ENCODE results near the gene CX3CL1.
A peak's percentile ranks its signal among the peaks of the same experiment; 100 is the strongest.
"Not testable (repeated sequence)": the region's sequence is repeated elsewhere in the genome, so short reads cannot be mapped to it uniquely, and the experiment has no call there.

CX3CL1 gene

GRCh38 chr16:57357330-57358085 is 14.8 kb upstream of the CX3CL1 start:
- DNase-seq (ENCODE audit: low spot score) = no peak

- DNase-seq (ENCODE audit: low spot score) = no peak
Measured at GRCh38 chr16:57358086-57358420, 14.2 kb upstream of the CX3CL1 start.

- no peak for DNase-seq (ENCODE audit: low spot score)
Measured at GRCh38 chr16:57358527-57359095, 13.7 kb upstream of the CX3CL1 start, which contains the start of gene CCL22. Gene CCL22 (plus strand): TSS chr16:57358783. CDS start chr16:57358817, 34 bp downstream.

- no peak for DNase-seq (ENCODE audit: low spot score)
Measured at GRCh38 chr16:57360321-57360935, 11.9 kb upstream of the CX3CL1 start.

- DNase-seq (ENCODE audit: low spot score) = no peak
Measured at GRCh38 chr16:57361404-57361803, 10.9 kb upstream of the CX3CL1 start.

- no peak for DNase-seq (ENCODE audit: low spot score)
Measured at GRCh38 chr16:57364143-57364542, 8.1 kb upstream of the CX3CL1 start.

GRCh38 chr16:57366544-57367040 is 5.7 kb upstream of the CX3CL1 start:
- DNase-seq (ENCODE audit: low spot score) = no peak

- DNase-seq (ENCODE audit: low spot score) = no peak
Measured at GRCh38 chr16:57367116-57367752, 5.1 kb upstream of the CX3CL1 start.

GRCh38 chr16:57371494-57372371 is 557 bp upstream of the CX3CL1 start:
- DNase-seq (ENCODE audit: low spot score) = peak; percentile 56

- no peak for DNase-seq (ENCODE audit: low spot score)
Measured at GRCh38 chr16:57373117-57373947, 1.0 kb downstream of the CX3CL1 start.

GRCh38 chr16:57374067-57374534 is 1.8 kb downstream of the CX3CL1 start:
- DNase-seq (ENCODE audit: low spot score) = no peak

GRCh38 chr16:57374925-57375465 is 2.7 kb downstream of the CX3CL1 start:
- not testable (repeated sequence) for DNase-seq (ENCODE audit: low spot score)

- no peak for DNase-seq (ENCODE audit: low spot score)
Measured at GRCh38 chr16:57376313-57376818, 4.1 kb downstream of the CX3CL1 start.

GRCh38 chr16:57377080-57377841 is 5.0 kb downstream of the CX3CL1 start:
- peak; percentile 32 for DNase-seq (ENCODE audit: low spot score)

GRCh38 chr16:57379579-57379978 is 7.3 kb downstream of the CX3CL1 start:
- DNase-seq (ENCODE audit: low spot score) = no peak

- DNase-seq (ENCODE audit: low spot score) = no peak
Measured at GRCh38 chr16:57380671-57381462, 8.6 kb downstream of the CX3CL1 start.

- no peak for DNase-seq (ENCODE audit: low spot score)
Measured at GRCh38 chr16:57381791-57382534, 9.7 kb downstream of the CX3CL1 start.
